GM18951 (cell line): ENCODE results near the gene MAN2B1.
"Not testable (repeated sequence)": the region's sequence is repeated elsewhere in the genome, so short reads cannot be mapped to it uniquely, and the experiment has no call there.

Source experiments
- POLR2A ChIP-seq: IDR thresholded peaks from 4 replicates; pipeline ENCODE4 v1.6.1; 2011; ENCODE audit warnings: mild to moderate bottlenecking; ENCODE audit not compliant: insufficient read length, insufficient read depth; ENCODE audit errors: extremely low read depth
- in situ Hi-C: fragments of 300-500 bp; cut with MboI; formaldehyde crosslinking; loops from one replicate; pipeline ENCODE4 v1.12.0; 2022; ENCODE audit warnings: low sequenced_read_pairs, mixed read lengths, inconsistent platforms; ENCODE audit not compliant: unreplicated experiment

Gene MAN2B1

GRCh38 chr19:12664406-12665280 lies 1.9 kb downstream of the MAN2B1 start:
- in situ Hi-C loops: no loop called here
- TF ChIP-seq POLR2A: no peak

GRCh38 chr19:12660980-12661379 lies 5.6 kb downstream of the MAN2B1 start:
- peak; percentile 17 for TF ChIP-seq POLR2A
- in situ Hi-C loops: no loop called here

GRCh38 chr19:12657966-12658365 lies 8.6 kb downstream of the MAN2B1 start:
- in situ Hi-C loops: no loop called here

GRCh38 chr19:12656899-12657571 lies 9.5 kb downstream of the MAN2B1 start:
- in situ Hi-C loops: no loop called here
- TF ChIP-seq POLR2A: no peak

More at GRCh38 chr19:12657966-12658365, 8.6 kb downstream of the MAN2B1 start:
- no peak for TF ChIP-seq POLR2A

GRCh38 chr19:12655546-12655945 lies 11.0 kb downstream of the MAN2B1 start:
- no peak for TF ChIP-seq POLR2A
- in situ Hi-C loops: no loop called here

GRCh38 chr19:12652219-12652618 lies 14.3 kb downstream of the MAN2B1 start:
- in situ Hi-C loops: no loop called here

GRCh38 chr19:12649941-12650340 lies 16.6 kb downstream of the MAN2B1 start:
- in situ Hi-C loops: no loop called here

More at GRCh38 chr19:12652219-12652618, 14.3 kb downstream of the MAN2B1 start:
- TF ChIP-seq POLR2A: no peak

GRCh38 chr19:12648088-12648487 lies 18.5 kb downstream of the MAN2B1 start:
- in situ Hi-C loops: no loop called here
- TF ChIP-seq POLR2A: no peak

More at GRCh38 chr19:12649941-12650340, 16.6 kb downstream of the MAN2B1 start:
- TF ChIP-seq POLR2A: no peak

GRCh38 chr19:12647490-12648071 lies 19.0 kb downstream of the MAN2B1 start:
- TF ChIP-seq POLR2A: no peak
- in situ Hi-C loops: no loop called here

- in situ Hi-C loops: no loop called here
- no peak for TF ChIP-seq POLR2A
Observed at GRCh38 chr19:12647047-12647446, 19.5 kb downstream of the MAN2B1 start.

- in situ Hi-C loops: no loop called here
- no peak for TF ChIP-seq POLR2A
Observed at GRCh38 chr19:12646551-12646950, 20.0 kb downstream of the MAN2B1 start.

- in situ Hi-C loops: not testable (repeated sequence)
Observed at GRCh38 chr19:12643716-12644115, 22.8 kb downstream of the MAN2B1 start.

GRCh38 chr19:12642506-12642905 lies 24.0 kb downstream of the MAN2B1 start:
- in situ Hi-C loops: no loop called here
- TF ChIP-seq POLR2A: no peak
